Measurements from ENCODE around the gene ZBTB7B. TPM values are rescaled to one million over a fixed set of nuclear protein-coding genes. Genes with fewer than 3 reads are reported as not detected.

Gene ZBTB7B
- total RNA-seq, 4 donors from 2014 or later: 3.8 to 53.4 (median 11.9) TPM

DNA sequence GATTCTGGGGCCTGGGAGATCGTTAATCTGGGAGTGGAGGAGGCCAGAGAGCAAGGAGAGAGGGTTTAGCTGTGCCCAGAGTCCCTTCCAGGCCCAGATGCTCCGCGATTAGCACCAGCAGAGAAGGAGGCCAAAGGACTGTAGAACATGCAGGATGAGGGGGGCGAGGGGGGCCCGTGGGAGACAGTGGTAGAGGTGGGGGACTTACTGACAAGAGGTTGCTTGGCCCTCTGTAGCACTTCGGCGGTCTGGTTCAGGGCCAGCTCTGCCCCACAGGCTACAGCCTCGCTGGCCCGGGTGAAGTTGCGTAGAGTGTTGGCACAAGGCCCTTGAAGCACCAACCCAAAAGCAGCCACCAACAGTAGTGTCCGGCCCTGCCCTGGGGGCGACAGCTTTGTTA lies 30.3 kb downstream of the ZBTB7B start:
- TF ChIP-seq CTCF (IDR thresholded peaks at IDR 0.05): no peak
- TF ChIP-seq POLR2A (IDR thresholded peaks at IDR 0.05): no peak
- H3K4me1 ChIP-seq: no peaks in the 10 kb centered on the region
- DNase-seq: no peak
- H3K4me3 ChIP-seq: no peak overlapping the region
- H3K9me3 ChIP-seq: no peaks in the 10 kb centered on the region
- H3K27me3 ChIP-seq: no peaks in the 10 kb centered on the region
- H3K27ac ChIP-seq: no peak overlapping the region
- intact Hi-C loops (cut with DNase I; ENCODE audit: low total_unique reads): no loop called here
- no peaks in the 10 kb centered on the region for H3K36me3 ChIP-seq

GRCh38 chr1:155033524-155033923 lies 30.9 kb downstream of the ZBTB7B start, which contains the start of the genes DCST1 and DCST2:
DCST1 (plus strand) TSS chr1:155033824; CDS start chr1:155034037, 213 bp downstream.
DCST2 (minus strand) TSS chr1:155033781; CDS start chr1:155033701, 80 bp downstream.
- no peaks in the 10 kb centered on the region for H3K36me3 ChIP-seq
- no peaks in the 10 kb centered on the region for H3K4me1 ChIP-seq
- H3K27me3 ChIP-seq: no peaks in the 10 kb centered on the region
- TF ChIP-seq POLR2A (IDR thresholded peaks at IDR 0.05): no peak
- TF ChIP-seq CTCF (IDR thresholded peaks at IDR 0.05): no peak
- H3K9me3 ChIP-seq: no peaks in the 10 kb centered on the region
- DNase-seq: no peak
- no peak within 1 kb of the TSS for H3K27ac ChIP-seq
- no peak within 1 kb of the TSS for H3K4me3 ChIP-seq
- intact Hi-C loops (cut with DNase I; ENCODE audit: low total_unique reads): no loop called here

- no peaks in the 10 kb centered on the region for H3K36me3 ChIP-seq
- intact Hi-C loops (cut with DNase I; ENCODE audit: low total_unique reads): no loop called here
- TF ChIP-seq POLR2A (IDR thresholded peaks at IDR 0.05): no peak
- no peak for TF ChIP-seq CTCF (IDR thresholded peaks at IDR 0.05)
- H3K27ac ChIP-seq: no peak overlapping the region
- no peak overlapping the region for H3K4me3 ChIP-seq
- no peak for DNase-seq
- H3K9me3 ChIP-seq: no peaks in the 10 kb centered on the region
- no peaks in the 10 kb centered on the region for H3K27me3 ChIP-seq
- no peaks in the 10 kb centered on the region for H3K4me1 ChIP-seq
Measured at GRCh38 chr1:155034318-155035208, 32.0 kb downstream of the ZBTB7B start.

DNA sequence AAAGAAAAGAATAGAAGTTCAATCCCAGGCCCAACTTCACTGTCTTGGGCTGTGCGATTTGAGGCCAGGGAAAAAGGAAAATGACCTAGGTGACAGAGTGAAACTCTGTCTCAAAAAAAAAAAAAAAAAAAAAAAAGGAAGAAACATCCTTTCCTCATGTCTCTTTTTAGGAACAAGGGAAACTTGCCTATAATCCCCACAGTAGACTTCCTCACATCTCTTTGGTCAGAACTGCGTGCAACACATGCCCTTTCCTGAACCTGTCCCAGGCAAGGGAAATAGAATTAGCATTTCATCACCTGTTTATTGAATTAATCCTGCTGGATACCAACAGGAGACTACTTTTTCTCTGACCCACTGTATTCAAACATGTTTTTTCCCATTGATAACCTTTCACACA lies 33.3 kb downstream of the ZBTB7B start:
- DNase-seq: no peak
- Histone ChIP-seq H3K27me3 (no peaks in the 10 kb centered on the region), H3K4me1 (no peaks in the 10 kb centered on the region), H3K36me3 (no peaks in the 10 kb centered on the region), H3K9me3 (no peaks in the 10 kb centered on the region), H3K4me3 (no peak overlapping the region), H3K27ac (no peak overlapping the region)
- TF ChIP-seq POLR2A (IDR thresholded peaks at IDR 0.05): no peak
- TF ChIP-seq CTCF (IDR thresholded peaks at IDR 0.05): no peak
- intact Hi-C loops (cut with DNase I; ENCODE audit: low total_unique reads): no loop called here

DNA sequence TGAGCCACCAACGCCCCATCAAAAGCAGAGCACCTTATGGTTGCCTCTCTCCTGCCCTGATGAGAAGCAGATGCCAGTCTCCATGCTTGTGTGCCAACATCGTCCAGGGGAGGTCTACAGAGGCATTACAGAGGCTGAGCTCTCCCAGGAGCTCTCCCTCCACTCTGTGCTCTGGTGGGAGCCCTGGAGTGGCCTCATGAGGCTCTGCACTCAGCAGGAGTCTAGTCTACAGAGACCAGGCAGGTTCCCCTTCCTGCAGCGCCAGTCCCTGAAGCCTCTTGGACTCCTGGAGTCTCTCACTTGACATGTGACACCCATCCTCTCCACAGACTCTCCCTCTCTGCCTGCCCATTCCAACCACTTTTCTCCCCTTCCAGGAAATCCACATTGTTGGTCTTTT lies 34.4 kb downstream of the ZBTB7B start:
- TF ChIP-seq POLR2A (IDR thresholded peaks at IDR 0.05) (no peak), CTCF (IDR thresholded peaks at IDR 0.05) (no peak)
- DNase-seq: no peak
- Histone ChIP-seq H3K9me3 (no peaks in the 10 kb centered on the region), H3K27ac (no peak overlapping the region), H3K36me3 (no peaks in the 10 kb centered on the region), H3K4me1 (no peaks in the 10 kb centered on the region), H3K4me3 (no peak overlapping the region), H3K27me3 (no peaks in the 10 kb centered on the region)
- intact Hi-C loops (cut with DNase I; ENCODE audit: low total_unique reads): no loop called here
